GM12875 (cell line): ENCODE results near the gene DUS2.

Experiments used
- H3K4me3 ChIP-seq: one replicate; pipeline ENCODE4 v1.5.1; 2011; ENCODE audit warnings: low read depth, low read length, control low read depth
- TF ChIP-seq, protein P1 (sequence below): IDR thresholded peaks from 2 replicates; pipeline ENCODE4 v1.5.1; 2011; ENCODE audit warnings: low read depth, mild to moderate bottlenecking, control low read depth, inconsistent platforms, low read length, moderate library complexity, borderline replicate concordance; ENCODE audit not compliant: insufficient read depth

DUS2 gene

DNA sequence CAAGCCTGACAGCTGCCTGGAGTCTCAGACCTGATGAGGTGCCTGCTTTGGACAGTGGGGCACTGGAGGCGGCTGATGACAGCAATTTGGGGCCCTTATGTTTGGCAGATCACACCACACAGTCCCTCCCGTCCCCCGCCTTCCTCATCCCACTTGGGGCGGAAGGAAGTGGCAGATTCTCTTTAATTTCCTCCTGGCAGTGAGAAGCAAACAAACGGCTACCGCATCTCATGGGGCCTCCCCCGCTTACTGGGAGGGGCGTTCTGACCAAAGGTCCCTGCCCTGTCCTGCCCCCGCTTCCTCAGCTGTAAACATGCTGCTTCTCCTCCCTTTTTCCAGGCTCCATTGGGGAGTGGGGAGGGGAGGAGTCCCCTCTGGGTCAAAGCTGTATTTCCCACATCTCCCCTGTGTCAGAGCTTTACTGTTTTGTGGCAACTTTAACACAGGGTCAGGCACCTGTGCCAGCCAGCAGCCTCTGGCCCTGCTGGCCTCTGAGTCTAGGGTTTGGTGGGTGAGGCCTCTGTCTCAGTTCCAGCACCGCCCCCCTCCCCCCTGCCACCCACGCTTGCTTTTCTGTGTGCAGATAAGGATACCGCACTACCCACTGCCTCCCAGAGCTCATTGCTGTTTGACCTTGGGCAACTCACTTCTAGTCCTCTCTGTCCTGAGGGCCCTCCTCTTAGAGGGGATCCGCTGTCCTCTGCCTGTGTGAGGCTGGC is 56.7 kb downstream of the DUS2 start:
- TF ChIP-seq, protein P1, sequence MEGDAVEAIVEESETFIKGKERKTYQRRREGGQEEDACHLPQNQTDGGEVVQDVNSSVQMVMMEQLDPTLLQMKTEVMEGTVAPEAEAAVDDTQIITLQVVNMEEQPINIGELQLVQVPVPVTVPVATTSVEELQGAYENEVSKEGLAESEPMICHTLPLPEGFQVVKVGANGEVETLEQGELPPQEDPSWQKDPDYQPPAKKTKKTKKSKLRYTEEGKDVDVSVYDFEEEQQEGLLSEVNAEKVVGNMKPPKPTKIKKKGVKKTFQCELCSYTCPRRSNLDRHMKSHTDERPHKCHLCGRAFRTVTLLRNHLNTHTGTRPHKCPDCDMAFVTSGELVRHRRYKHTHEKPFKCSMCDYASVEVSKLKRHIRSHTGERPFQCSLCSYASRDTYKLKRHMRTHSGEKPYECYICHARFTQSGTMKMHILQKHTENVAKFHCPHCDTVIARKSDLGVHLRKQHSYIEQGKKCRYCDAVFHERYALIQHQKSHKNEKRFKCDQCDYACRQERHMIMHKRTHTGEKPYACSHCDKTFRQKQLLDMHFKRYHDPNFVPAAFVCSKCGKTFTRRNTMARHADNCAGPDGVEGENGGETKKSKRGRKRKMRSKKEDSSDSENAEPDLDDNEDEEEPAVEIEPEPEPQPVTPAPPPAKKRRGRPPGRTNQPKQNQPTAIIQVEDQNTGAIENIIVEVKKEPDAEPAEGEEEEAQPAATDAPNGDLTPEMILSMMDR, result no peak
- no peak overlapping the region for H3K4me3 ChIP-seq

DNA sequence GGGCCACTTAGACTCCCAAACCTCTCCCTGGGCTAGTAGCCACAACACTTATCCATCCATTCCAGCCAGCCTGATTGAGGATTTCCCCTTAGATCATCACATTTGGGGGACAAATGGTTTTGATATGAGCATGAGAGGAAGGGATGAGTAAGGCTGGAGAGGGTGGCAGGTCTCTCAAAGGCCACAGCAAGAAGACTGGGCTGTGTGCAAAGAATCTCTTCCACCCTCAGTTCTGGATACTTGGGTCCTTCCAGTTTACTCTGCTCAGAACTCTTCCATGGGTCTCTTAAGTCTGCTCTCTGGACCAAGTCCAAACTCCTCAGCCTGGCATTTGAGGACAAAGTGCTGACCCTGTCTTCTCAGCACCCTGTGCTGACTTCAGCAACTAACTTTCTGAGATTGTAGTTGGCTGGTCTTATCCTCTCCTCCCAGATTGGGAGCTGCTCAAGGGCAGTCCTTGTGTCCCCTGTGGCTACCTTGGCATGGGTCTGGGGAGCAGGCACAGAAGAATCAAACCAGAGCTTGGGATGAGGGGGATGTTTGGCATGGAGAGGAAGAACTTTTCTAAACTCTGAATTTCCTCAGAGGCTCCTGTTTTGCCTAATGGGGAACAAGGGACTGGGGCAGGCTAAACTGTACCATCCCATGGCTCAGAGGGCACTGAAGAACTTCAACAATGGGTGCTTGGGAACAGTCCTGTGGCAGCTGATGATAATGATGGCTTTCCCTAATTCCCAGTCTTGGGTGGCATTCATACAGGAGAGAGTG is 59.0 kb downstream of the DUS2 start:
- TF ChIP-seq, protein P1, result no peak
- no peak overlapping the region for H3K4me3 ChIP-seq

DNA sequence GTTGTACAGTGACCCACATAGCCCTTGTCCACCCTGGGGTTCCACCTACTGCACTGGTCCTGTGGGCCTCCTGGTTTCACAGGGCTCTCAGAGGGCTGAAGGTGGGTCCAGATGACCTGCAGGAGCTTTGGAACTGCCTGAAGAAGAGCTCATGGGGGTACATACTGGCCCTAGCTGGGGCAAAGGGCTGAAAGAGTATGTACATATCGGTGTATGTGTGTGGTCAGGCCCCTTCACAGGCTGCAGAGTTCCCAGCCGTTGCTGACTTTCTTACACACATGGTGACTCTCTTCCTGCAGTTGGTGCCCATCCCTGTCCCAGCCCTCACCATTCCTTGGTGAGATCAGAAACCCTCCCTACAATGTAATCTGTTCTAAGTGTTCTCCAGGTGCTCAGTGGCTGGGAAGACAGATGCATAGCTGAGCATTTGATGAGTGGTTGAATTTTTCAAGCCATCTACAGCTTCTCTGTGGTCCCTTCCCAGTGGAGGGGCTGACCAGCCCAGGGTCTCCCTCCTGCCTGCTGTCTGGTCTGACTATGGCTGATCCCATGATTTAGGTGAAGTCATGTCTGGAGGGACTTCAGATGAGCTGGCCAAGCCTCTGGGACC is 59.6 kb downstream of the DUS2 start:
- H3K4me3 ChIP-seq, result no peak overlapping the region
- TF ChIP-seq, protein P1, result no peak

DNA sequence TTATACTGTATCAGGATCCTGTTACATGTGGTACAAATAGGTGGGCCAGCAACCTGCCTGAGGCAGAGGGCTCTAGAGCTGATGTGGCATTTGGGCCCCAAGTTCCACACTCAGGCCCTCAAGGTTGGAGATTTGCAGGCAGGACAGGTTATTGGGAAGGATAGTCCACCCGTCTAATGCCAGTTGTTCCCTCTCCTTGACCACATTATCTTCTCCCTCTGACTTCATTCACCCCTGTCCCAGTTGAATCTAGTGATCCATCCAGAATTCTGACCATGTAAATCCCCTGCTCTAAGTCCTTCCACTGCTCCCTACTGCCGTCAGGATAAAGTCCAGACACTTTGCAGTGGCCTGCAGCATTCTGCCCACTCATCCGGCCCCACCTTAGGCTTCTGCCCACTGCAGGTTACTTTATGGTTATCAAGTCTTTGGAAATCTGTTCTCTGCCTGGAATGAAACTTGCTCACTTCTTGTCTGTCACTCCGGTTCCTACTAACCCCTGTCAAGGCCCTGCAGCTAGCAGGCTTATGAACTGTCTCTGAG is 60.2 kb downstream of the DUS2 start:
- TF ChIP-seq, protein P1, result no peak
- H3K4me3 ChIP-seq, result no peak overlapping the region

DNA sequence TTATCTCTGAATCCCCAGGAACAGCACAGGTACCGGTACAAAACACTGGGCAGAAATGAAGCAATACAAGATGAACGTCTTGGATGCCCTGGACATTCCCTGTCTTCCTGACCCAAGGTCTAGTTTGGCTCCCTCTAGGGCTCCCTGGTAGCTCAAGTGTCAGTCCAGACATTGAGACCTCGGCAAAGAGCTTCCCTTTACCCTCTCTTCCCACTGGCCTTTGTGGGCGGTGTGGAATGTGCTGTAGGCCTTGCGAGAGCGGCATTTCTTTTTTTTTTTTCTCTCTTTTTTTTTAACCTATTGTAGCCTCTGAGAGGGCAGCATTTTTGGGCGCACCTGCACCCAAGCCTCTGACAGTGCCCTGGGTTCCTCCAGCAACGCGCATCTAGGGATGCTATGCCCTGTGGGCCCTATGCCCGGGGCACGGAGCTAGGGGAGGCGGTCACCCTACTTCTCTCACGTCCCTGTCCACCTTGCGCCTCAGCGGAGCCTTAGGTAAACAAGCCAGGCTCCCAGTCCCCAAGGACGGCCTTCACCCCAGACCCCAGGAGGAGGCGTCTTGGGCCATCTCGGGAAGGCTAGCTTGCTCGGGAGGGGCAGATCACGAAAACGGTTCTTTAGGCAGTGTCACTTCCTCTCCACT is 60.9 kb downstream of the DUS2 start:
- H3K4me3 ChIP-seq, result no peak overlapping the region
- TF ChIP-seq, protein P1, result no peak

DNA sequence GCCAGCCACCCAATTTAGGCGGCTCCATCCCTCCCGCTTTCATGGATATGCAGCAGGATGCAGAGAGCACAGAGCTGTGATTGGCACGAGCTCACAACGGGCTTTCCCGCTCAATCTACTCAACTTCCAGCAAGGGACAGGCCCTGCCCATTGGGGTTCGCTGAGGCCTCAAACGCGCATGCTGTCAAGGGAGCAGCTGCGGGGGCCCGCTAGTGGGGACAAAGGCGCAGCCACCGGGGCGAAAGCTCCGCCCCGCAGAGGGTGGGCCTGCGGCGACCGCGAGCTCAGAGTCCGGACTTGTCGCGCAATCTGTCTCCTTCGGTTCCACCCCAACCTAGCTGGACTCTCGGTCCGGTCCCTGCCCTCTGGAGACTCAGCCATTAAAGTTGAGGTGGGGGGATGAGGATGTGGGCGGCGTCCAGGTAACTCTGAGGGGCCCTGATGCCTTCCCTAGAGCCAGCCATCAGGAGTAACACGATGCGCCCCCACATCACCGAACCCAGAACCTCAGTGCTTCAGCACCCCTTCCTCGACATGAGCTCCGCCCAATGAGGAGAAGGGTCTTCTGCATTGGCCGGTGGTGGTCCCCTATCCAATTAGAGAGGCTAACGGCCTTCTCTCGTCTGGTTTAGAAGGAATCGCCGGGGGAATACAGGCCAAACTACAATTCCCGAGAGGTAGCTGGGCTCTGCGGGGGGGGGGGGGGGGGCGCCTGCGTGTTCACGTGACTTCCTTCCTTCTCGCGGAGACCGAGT is 61.6 kb downstream of the DUS2 start:
- H3K4me3 ChIP-seq, result peak overlapping the region; percentile 52
- TF ChIP-seq, protein P1, result peak; percentile 34; the same call in 1 of the 2 replicates
